Fibroblast of pulmonary artery (primary cell): ENCODE results near the gene NHERF2.
A peak's percentile ranks its signal among the peaks of the same experiment; 100 is the strongest.

ENCODE experiments used
- DNase-seq: peaks from one replicate; pipeline ENCODE4 v3.0.0-alpha.2; 2010; ENCODE audit warnings: low read depth
- H3K4me3 ChIP-seq: replicated peaks from 2 replicates; pipeline ENCODE4 v1.5.1; 2011; ENCODE audit warnings: low read depth, mild to moderate bottlenecking, control low read depth, low read length, moderate library complexity
- CTCF ChIP-seq: IDR thresholded peaks from 2 replicates; pipeline ENCODE4 v1.5.1; 2011; ENCODE audit warnings: mild to moderate bottlenecking, control low read depth, low read length, inconsistent platforms; ENCODE audit errors: missing control alignments

NHERF2 gene

GRCh38 chr16:2026461-2027023 is at the start of gene NHERF2:
Gene NHERF2, plus strand, starts transcription at chr16:2026902. Its CDS starts 104 bp downstream, at chr16:2027006.
- no peak for TF ChIP-seq CTCF
- DNase-seq = no peak
- H3K4me3 ChIP-seq = peak within 1 kb of the TSS; percentile 55

- DNase-seq = no peak
- no peak for TF ChIP-seq CTCF
- no peak overlapping the region for H3K4me3 ChIP-seq
Measured at GRCh38 chr16:1976951-1977874, 49.5 kb upstream of the NHERF2 start.

- no peak for TF ChIP-seq CTCF
- H3K4me3 ChIP-seq = no peak overlapping the region
- no peak for DNase-seq
Measured at GRCh38 chr16:1977875-1978268, 48.8 kb upstream of the NHERF2 start.

- TF ChIP-seq CTCF = no peak
- no peak for DNase-seq
- no peak overlapping the region for H3K4me3 ChIP-seq
Measured at GRCh38 chr16:1978476-1979120, 48.1 kb upstream of the NHERF2 start.

- no peak for DNase-seq
- no peak for TF ChIP-seq CTCF
- no peak overlapping the region for H3K4me3 ChIP-seq
Measured at GRCh38 chr16:1979271-1980029, 47.3 kb upstream of the NHERF2 start.

- H3K4me3 ChIP-seq = no peak overlapping the region
- DNase-seq = no peak
- TF ChIP-seq CTCF = no peak
Measured at GRCh38 chr16:1980030-1980769, 46.5 kb upstream of the NHERF2 start.
